Keratinocyte (primary cell): ENCODE data around the gene C15orf61. TPM values are rescaled to one million over a fixed set of nuclear protein-coding genes. Genes with fewer than 3 reads are reported as not detected.
A peak's percentile ranks its signal among the peaks of the same experiment; 100 is the strongest.

ENCODE experiments used
- DNase-seq: peaks from one replicate; pipeline ENCODE4 v3.0.0-alpha.2; 2011; ENCODE audit warnings: low read depth, missing footprints, low spot score
- FAIRE-seq: peaks from 2 replicates; lab custom pipeline; 2011; peaks lifted over from hg19 to GRCh38; lab: Jason Lieb, UNC
- H2AFZ ChIP-seq: 2 replicates; pipeline ENCODE4 v1.6.0; 2012; ENCODE audit warnings: low read length, control low read depth, inconsistent platforms; ENCODE audit not compliant: control insufficient read depth
- H3K27ac ChIP-seq: 2 replicates; pipeline ENCODE4 v1.5.1; 2011; ENCODE audit warnings: low read length; ENCODE audit not compliant: control insufficient read depth, insufficient read depth
- H3K27me3 ChIP-seq: 3 replicates; pipeline ENCODE4 v1.6.0; 2011; ENCODE audit warnings: low read length; ENCODE audit not compliant: control insufficient read depth, insufficient read depth; ENCODE audit errors: extremely low read depth
- H3K36me3 ChIP-seq, 2 experiments: 2 replicates in 1 of 2; 3 replicates in 1 of 2; pipeline ENCODE4 v1.5.1; 2011; ENCODE audit warnings: low read length in 2 of 2, mild to moderate bottlenecking in 1 of 2; ENCODE audit not compliant: control insufficient read depth in 2 of 2, insufficient read depth in 2 of 2; ENCODE audit errors: extremely low read depth in 1 of 2
- H3K4me1 ChIP-seq: 3 replicates; pipeline ENCODE4 v1.5.1; 2011; ENCODE audit warnings: low read length; ENCODE audit not compliant: control insufficient read depth, insufficient read depth; ENCODE audit errors: extremely low read depth
- H3K4me2 ChIP-seq: 3 replicates; pipeline ENCODE4 v1.6.0; 2011; ENCODE audit warnings: low read depth, low read length; ENCODE audit not compliant: control insufficient read depth, insufficient read depth; ENCODE audit errors: extremely low read depth
- H3K4me3 ChIP-seq, 3 experiments: fragments of 200-600 bp in 1 of 3; sonication (generic) in 1 of 3; 2 replicates in 2 of 3; 3 replicates in 1 of 3; pipeline ENCODE4 v1.5.1; 2011 to 2016; ENCODE audit warnings: low read length in 3 of 3, mild to moderate bottlenecking in 3 of 3, control low read depth in 2 of 3, inconsistent platforms in 1 of 3, low read depth in 1 of 3, mixed read lengths in 1 of 3, mixed run types in 1 of 3, moderate library complexity in 1 of 3; ENCODE audit not compliant: control insufficient read depth in 2 of 3, insufficient read depth in 2 of 3; ENCODE audit errors: extremely low read depth in 1 of 3
- H3K79me2 ChIP-seq: 2 replicates; pipeline ENCODE4 v1.6.0; 2012; ENCODE audit warnings: low read length; ENCODE audit not compliant: control insufficient read depth, insufficient read depth
- H3K9ac ChIP-seq: 3 replicates; pipeline ENCODE4 v1.6.0; 2011; ENCODE audit warnings: low read length; ENCODE audit not compliant: control insufficient read depth, insufficient read depth; ENCODE audit errors: extremely low read depth
- H3K9me1 ChIP-seq: 3 replicates; pipeline ENCODE4 v1.6.0; 2011; ENCODE audit warnings: low read length; ENCODE audit not compliant: control insufficient read depth, insufficient read depth; ENCODE audit errors: extremely low read depth
- H3K9me3 ChIP-seq: 2 replicates; pipeline ENCODE4 v1.5.1; 2012; ENCODE audit warnings: low read depth, low read length; ENCODE audit not compliant: control insufficient read depth
- H4K20me1 ChIP-seq: 3 replicates; pipeline ENCODE4 v1.6.0; 2011; ENCODE audit warnings: low read length; ENCODE audit not compliant: control insufficient read depth, insufficient read depth; ENCODE audit errors: extremely low read depth
- EZH2 ChIP-seq: IDR thresholded peaks from one replicate; pipeline ENCODE4 v1.6.1; 2012; ENCODE audit warnings: inconsistent platforms, mild to moderate bottlenecking, low read length, moderate library complexity
- dilution Hi-C: fragments of 300-500 bp; cut with MboI; formaldehyde crosslinking; loops from one replicate; pipeline ENCODE4 v1.7.0; 2020; ENCODE audit warnings: low sequenced_read_pairs; ENCODE audit not compliant: extremely low pct_ligation_motif_present
- polyA plus RNA-seq, 5 experiments: library from polyadenylated mRNA; depleted of rRNA in 3 of 5; stranded (reverse) in 3 of 5; stranded (forward) in 1 of 5; unstranded in 1 of 5; fragments of >200 nt; gene quantifications; 1 replicate in 1 of 5; 2 replicates in 3 of 5; 3 replicates in 1 of 5; pipeline versions ENCODE4 v1.2.1 to v1.2.3, GENCODE V29; 2011 to 2012; ENCODE audit warnings: missing spikeins in 2 of 5, low read depth in 1 of 5, low replicate concordance in 1 of 5
- TF ChIP-seq, protein P1 (sequence below), 3 experiments: IDR thresholded peaks in 1 of 3; conservative IDR thresholded peaks in 1 of 3; optimal IDR thresholded peaks in 1 of 3; 2 replicates in 2 of 3; 3 replicates in 1 of 3; pipeline versions ENCODE3 to v1.5.1; 2011; ENCODE audit warnings: low read length in 3 of 3, mild to moderate bottlenecking in 3 of 3, moderate library complexity in 2 of 3, control low read depth in 1 of 3, inconsistent platforms in 1 of 3; ENCODE audit not compliant: insufficient read depth in 2 of 3; ENCODE audit errors: extremely low read depth in 1 of 3

The C15orf61 gene
- polyA plus RNA-seq, 1 donor (not counting 4 experiments of a cell fraction or from before 2014, with no cell fraction given) = 2.6 TPM

DNA sequence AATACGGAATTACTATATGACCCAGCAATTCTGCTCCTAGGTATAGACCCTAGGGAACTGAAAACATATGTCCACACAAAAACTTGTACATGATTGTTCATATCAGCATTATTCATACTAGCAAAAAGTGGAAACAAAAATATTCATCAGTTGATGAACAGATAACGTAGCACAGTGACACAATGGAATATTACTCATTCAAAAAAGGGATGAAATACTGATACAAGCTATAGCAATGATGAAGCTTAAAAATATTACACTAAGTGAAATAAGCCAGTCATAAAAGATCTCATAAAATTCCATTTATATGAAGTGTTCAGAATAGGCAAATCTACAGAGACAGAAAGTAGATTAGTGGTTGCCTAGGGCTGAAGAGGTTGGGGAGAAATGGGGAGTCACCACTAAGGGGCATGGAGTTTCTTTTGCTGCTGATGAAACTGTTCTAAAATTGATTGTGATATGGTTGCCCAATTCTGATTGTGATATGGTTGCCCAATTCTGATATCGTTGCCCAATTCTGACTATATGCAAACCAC lies 10.5 kb downstream of the C15orf61 start:
- no peaks in the 10 kb centered on the region for H4K20me1 ChIP-seq
- H3K9me1 ChIP-seq = no peaks in the 10 kb centered on the region
- FAIRE-seq (peak; percentile 49), DNase-seq (peak; percentile 55)
- peak overlapping the region; percentile 49 for H3K4me2 ChIP-seq
- peaks cover 0 to 5% of the 10 kb centered on the region in 2 experiments for H3K36me3 ChIP-seq
- H3K9ac ChIP-seq = peak overlapping the region; percentile 24
- H3K27ac ChIP-seq = peak overlapping the region; percentile 74
- H2AFZ ChIP-seq = no peak overlapping the region
- no peak for TF ChIP-seq EZH2
- TF ChIP-seq, protein P1, sequence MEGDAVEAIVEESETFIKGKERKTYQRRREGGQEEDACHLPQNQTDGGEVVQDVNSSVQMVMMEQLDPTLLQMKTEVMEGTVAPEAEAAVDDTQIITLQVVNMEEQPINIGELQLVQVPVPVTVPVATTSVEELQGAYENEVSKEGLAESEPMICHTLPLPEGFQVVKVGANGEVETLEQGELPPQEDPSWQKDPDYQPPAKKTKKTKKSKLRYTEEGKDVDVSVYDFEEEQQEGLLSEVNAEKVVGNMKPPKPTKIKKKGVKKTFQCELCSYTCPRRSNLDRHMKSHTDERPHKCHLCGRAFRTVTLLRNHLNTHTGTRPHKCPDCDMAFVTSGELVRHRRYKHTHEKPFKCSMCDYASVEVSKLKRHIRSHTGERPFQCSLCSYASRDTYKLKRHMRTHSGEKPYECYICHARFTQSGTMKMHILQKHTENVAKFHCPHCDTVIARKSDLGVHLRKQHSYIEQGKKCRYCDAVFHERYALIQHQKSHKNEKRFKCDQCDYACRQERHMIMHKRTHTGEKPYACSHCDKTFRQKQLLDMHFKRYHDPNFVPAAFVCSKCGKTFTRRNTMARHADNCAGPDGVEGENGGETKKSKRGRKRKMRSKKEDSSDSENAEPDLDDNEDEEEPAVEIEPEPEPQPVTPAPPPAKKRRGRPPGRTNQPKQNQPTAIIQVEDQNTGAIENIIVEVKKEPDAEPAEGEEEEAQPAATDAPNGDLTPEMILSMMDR (optimal IDR thresholded peaks at IDR 0.05 in 1 of 3, IDR thresholded peaks at IDR 0.05 in 1 of 3, conservative IDR thresholded peaks at IDR 0.05 in 1 of 3; ENCODE audit: extremely low read depth in 1 of 3, insufficient read depth in 2 of 3, low read length in 3 of 3) = no peak
- H3K4me1 ChIP-seq = peaks cover 11% of the 10 kb centered on the region
- H3K79me2 ChIP-seq = no peaks in the 10 kb centered on the region
- no peak overlapping the region for H3K4me3 ChIP-seq
- no peaks in the 10 kb centered on the region for H3K27me3 ChIP-seq
- no peaks in the 10 kb centered on the region for H3K9me3 ChIP-seq
- dilution Hi-C loops = no loop called here

DNA sequence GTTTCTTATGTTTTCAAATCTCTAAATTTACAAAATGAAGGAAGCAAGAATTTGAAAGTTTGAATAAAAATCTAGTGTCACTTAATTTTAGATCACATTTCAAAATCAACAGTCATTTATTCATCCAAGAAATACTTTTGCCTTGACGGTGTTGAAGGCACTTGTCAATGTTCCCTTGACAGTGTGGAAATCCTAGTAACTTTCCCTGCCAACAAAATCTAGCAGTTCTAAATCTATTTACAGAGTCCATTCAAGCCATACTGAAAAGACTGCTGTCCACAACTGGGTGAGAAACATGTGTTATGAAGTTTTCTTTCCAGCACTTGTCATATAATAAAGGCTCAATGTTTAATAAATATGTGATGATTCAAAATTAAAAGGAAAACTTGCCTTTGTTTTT lies 12.9 kb downstream of the C15orf61 start:
- Histone ChIP-seq H3K27me3 (no peaks in the 10 kb centered on the region), H3K36me3 (no peaks in the 10 kb centered on the region), H2AFZ (no peak overlapping the region), H3K9me3 (no peaks in the 10 kb centered on the region), H3K4me3 (no peak overlapping the region), H3K9ac (no peak overlapping the region), H4K20me1 (no peaks in the 10 kb centered on the region), H3K79me2 (no peaks in the 10 kb centered on the region), H3K27ac (no peak overlapping the region), H3K9me1 (no peaks in the 10 kb centered on the region), H3K4me2 (no peak overlapping the region), H3K4me1 (peaks cover 11% of the 10 kb centered on the region)
- DNase-seq = no peak
- dilution Hi-C loops = no loop called here
- no peak for TF ChIP-seq EZH2
- TF ChIP-seq, protein P1 (optimal IDR thresholded peaks at IDR 0.05 in 1 of 3, IDR thresholded peaks at IDR 0.05 in 1 of 3, conservative IDR thresholded peaks at IDR 0.05 in 1 of 3; ENCODE audit: extremely low read depth in 1 of 3, insufficient read depth in 2 of 3, low read length in 3 of 3) = no peak
- FAIRE-seq = no peak
